BE2C (cell line): ENCODE data around the gene AFDN.

Experiments used
- DNase-seq: peaks from one replicate; pipeline ENCODE4 v3.0.0-alpha.2; 2020
- H3K27me3 ChIP-seq: fragments of 250-450 bp; sonication (Bioruptor Pico); 2 replicates; pipeline ENCODE4 v1.5.1; 2020; ENCODE audit warnings: mild to moderate bottlenecking
- H3K36me3 ChIP-seq: fragments of 250-450 bp; sonication (Bioruptor Pico); 2 replicates; pipeline ENCODE4 v1.5.1; 2020; ENCODE audit warnings: mild to moderate bottlenecking
- H3K4me1 ChIP-seq: fragments of 250-450 bp; sonication (Bioruptor Pico); 2 replicates; pipeline ENCODE4 v1.5.1; 2020
- H3K4me3 ChIP-seq: 2 replicates; pipeline ENCODE4 v1.5.1; 2011; ENCODE audit warnings: low read depth, low read length
- H3K9me3 ChIP-seq: fragments of 250-450 bp; sonication (Bioruptor Pico); 2 replicates; pipeline ENCODE4 v1.5.1; 2020
- TF ChIP-seq, protein P1 (sequence below): IDR thresholded peaks from 2 replicates; pipeline ENCODE4 v1.5.1; 2012; ENCODE audit warnings: mild to moderate bottlenecking, low read depth, low read length

Gene AFDN

GRCh38 chr6:167840160-167840525 is 13.4 kb downstream of the AFDN start:
- TF ChIP-seq, protein P1, sequence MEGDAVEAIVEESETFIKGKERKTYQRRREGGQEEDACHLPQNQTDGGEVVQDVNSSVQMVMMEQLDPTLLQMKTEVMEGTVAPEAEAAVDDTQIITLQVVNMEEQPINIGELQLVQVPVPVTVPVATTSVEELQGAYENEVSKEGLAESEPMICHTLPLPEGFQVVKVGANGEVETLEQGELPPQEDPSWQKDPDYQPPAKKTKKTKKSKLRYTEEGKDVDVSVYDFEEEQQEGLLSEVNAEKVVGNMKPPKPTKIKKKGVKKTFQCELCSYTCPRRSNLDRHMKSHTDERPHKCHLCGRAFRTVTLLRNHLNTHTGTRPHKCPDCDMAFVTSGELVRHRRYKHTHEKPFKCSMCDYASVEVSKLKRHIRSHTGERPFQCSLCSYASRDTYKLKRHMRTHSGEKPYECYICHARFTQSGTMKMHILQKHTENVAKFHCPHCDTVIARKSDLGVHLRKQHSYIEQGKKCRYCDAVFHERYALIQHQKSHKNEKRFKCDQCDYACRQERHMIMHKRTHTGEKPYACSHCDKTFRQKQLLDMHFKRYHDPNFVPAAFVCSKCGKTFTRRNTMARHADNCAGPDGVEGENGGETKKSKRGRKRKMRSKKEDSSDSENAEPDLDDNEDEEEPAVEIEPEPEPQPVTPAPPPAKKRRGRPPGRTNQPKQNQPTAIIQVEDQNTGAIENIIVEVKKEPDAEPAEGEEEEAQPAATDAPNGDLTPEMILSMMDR, result no peak
- Histone ChIP-seq H3K36me3 (no peaks in the 10 kb centered on the region), H3K4me3 (no peak overlapping the region), H3K4me1 (peaks cover 3% of the 10 kb centered on the region), H3K27me3 (no peaks in the 10 kb centered on the region), H3K9me3 (no peaks in the 10 kb centered on the region)
- DNase-seq, result no peak

- DNase-seq, result no peak
- no peaks in the 10 kb centered on the region for H3K27me3 ChIP-seq
- no peaks in the 10 kb centered on the region for H3K9me3 ChIP-seq
- H3K4me1 ChIP-seq, result peaks cover 3% of the 10 kb centered on the region
- no peaks in the 10 kb centered on the region for H3K36me3 ChIP-seq
- H3K4me3 ChIP-seq, result no peak overlapping the region
- TF ChIP-seq, protein P1, result no peak
These were observed 13.9 kb downstream of the AFDN start for GRCh38 chr6:167840526-167841179.

- TF ChIP-seq, protein P1, result no peak
- Histone ChIP-seq H3K27me3 (no peaks in the 10 kb centered on the region), H3K9me3 (no peaks in the 10 kb centered on the region), H3K36me3 (no peaks in the 10 kb centered on the region), H3K4me1 (peaks cover 3% of the 10 kb centered on the region), H3K4me3 (no peak overlapping the region)
- no peak for DNase-seq
These were observed 15.3 kb downstream of the AFDN start for GRCh38 chr6:167841981-167842380.

GRCh38 chr6:167842457-167842856 is 15.7 kb downstream of the AFDN start:
- Histone ChIP-seq H3K36me3 (no peaks in the 10 kb centered on the region), H3K4me3 (no peak overlapping the region), H3K4me1 (peaks cover 4% of the 10 kb centered on the region), H3K9me3 (no peaks in the 10 kb centered on the region), H3K27me3 (no peaks in the 10 kb centered on the region)
- TF ChIP-seq, protein P1, result no peak
- DNase-seq, result no peak

DNA sequence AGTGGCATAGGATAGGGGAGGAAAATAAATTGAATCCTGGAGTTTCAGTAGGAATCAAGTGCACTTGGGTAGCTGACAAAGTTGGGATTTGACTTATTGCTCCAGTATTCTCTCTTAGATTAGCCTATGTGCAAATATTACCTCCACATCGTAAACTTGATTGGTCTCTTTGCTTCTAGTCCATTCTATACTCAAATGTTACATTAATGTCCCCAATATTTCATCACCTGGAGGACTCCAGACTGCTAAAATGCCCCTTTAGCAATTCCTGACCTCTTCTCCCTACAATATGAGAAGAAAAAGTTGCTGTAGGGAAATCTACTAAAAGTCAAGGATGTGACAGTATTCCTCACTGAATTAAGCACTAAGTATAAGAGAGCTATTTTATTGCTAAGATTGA is 16.3 kb downstream of the AFDN start:
- Histone ChIP-seq H3K27me3 (no peaks in the 10 kb centered on the region), H3K9me3 (no peaks in the 10 kb centered on the region), H3K4me3 (no peak overlapping the region), H3K36me3 (no peaks in the 10 kb centered on the region), H3K4me1 (peaks cover 7% of the 10 kb centered on the region)
- no peak for DNase-seq
- TF ChIP-seq, protein P1, result no peak

DNA sequence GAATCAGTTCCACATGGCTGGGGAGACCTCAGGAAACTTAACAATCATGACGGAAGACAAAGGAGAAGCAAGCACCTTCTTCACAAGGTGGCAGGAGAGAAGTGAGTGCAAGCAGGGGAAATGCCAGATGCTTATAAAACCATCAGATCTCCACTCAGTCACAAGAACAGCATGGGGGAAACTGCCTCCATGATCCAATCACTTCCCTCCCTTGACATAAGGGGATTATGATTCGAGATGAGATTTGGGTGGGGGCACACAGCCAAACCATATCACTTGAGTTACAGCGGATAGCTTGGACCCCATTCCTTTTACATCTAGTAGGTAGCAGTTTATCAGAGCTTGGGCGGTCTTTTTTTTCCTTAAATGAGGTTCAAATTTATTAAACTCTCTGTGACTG is 19.1 kb downstream of the AFDN start:
- H3K36me3 ChIP-seq, result no peaks in the 10 kb centered on the region
- H3K4me3 ChIP-seq, result no peak overlapping the region
- no peaks in the 10 kb centered on the region for H3K9me3 ChIP-seq
- no peaks in the 10 kb centered on the region for H3K27me3 ChIP-seq
- TF ChIP-seq, protein P1, result no peak
- peaks cover 7% of the 10 kb centered on the region for H3K4me1 ChIP-seq
- DNase-seq, result no peak
